ENCODE measurements around the gene NR2F1-AS1.

Gene NR2F1-AS1

GRCh38 chr5:93591323-93591945 lies 10.4 kb upstream of the NR2F1-AS1 start:
- DNase-seq (ENCODE audit: low spot score in 2 of 2) (no peak), ATAC-seq (replicated peaks; ENCODE audit: extremely low read depth, poor library complexity, severe bottlenecking) (no peak)
- H3K36me3 Mint-ChIP-seq (ENCODE audit: insufficient read depth) = peaks cover 11% of the 10 kb centered on the region
- H3K27me3 Mint-ChIP-seq = peaks cover 3% of the 10 kb centered on the region
- peaks cover 13% of the 10 kb centered on the region for H3K4me1 Mint-ChIP-seq
- H3K27ac Mint-ChIP-seq (ENCODE audit: low read depth) = no peak overlapping the region
- H3K9me3 Mint-ChIP-seq = no peaks in the 10 kb centered on the region
- no peak overlapping the region for H3K4me3 Mint-ChIP-seq

DNA sequence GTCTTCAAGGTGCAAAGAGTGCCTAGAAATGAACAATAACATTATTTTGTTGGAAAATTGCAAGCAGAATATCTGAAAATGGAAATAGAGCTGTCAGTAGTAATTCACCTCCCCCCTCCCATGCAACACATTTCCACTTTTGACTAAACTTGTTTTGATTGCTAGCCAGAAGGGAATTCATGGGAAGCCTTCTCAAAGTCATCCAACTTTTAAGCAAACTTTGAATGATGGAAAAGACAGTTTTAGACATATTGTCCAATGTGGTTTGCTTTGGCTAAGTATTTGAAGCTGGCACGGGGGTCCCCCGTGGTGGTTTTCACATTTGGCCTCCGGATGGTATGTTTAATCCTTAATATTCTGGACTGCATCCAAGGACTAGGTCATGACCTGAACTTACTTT lies 9.5 kb upstream of the NR2F1-AS1 start:
- peaks cover 14% of the 10 kb centered on the region for H3K4me1 Mint-ChIP-seq
- H3K27me3 Mint-ChIP-seq = peaks cover 12% of the 10 kb centered on the region
- peaks cover 9% of the 10 kb centered on the region for H3K36me3 Mint-ChIP-seq (ENCODE audit: insufficient read depth)
- DNase-seq (ENCODE audit: low spot score in 2 of 2) (no peak), ATAC-seq (replicated peaks; ENCODE audit: extremely low read depth, poor library complexity, severe bottlenecking) (no peak)
- no peak overlapping the region for H3K4me3 Mint-ChIP-seq
- no peaks in the 10 kb centered on the region for H3K9me3 Mint-ChIP-seq
- H3K27ac Mint-ChIP-seq (ENCODE audit: low read depth) = no peak overlapping the region

GRCh38 chr5:93589829-93590215 lies 8.8 kb upstream of the NR2F1-AS1 start:
- Mint-ChIP-seq H3K27me3 (peaks cover 15% of the 10 kb centered on the region), H3K4me3 (no peak overlapping the region)

DNA sequence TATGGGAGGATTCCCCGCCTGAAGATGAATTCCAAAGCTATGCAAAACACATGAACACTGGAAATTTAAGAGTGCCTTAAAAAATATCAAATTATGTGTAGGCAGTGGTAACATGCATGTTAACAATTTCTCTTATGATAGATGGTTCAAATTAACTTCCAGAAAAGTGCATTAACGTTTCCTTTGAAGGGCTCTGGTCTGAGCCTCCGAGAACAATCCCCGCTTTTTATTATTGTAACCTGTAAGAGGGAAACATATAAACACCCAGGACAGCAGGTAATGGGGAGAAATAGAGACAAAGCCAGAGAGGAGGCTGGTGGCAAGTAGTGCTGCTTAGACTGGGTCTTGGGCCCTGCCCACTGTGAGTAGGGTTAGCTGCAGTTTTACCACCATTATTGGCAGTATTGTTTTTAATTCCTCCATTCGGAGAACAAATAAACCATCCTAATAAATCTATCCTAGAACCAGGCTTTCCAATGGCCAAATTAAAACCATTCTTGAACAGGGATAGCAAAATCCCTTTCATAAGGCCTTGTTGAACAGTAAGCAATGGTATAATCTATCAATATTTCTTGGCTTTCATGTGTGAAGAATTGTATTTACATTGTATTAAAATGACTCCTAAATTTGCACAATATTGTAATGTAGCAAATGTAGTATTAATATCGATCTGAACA lies 8.3 kb upstream of the NR2F1-AS1 start:
- DNase-seq (ENCODE audit: low spot score in 2 of 2) (no peak), ATAC-seq (replicated peaks; ENCODE audit: extremely low read depth, poor library complexity, severe bottlenecking) (no peak)
- Mint-ChIP-seq H3K36me3 (ENCODE audit: insufficient read depth) (peaks cover 9% of the 10 kb centered on the region), H3K4me3 (no peak overlapping the region), H3K27ac (ENCODE audit: low read depth) (no peak overlapping the region), H3K4me1 (peaks cover 16% of the 10 kb centered on the region), H3K9me3 (no peaks in the 10 kb centered on the region), H3K27me3 (peaks cover 15% of the 10 kb centered on the region)

More at GRCh38 chr5:93589829-93590215, 8.8 kb upstream of the NR2F1-AS1 start:
- ATAC-seq (replicated peaks; ENCODE audit: extremely low read depth, poor library complexity, severe bottlenecking) (no peak), DNase-seq (ENCODE audit: low spot score in 2 of 2) (no peak)
- peaks cover 16% of the 10 kb centered on the region for H3K4me1 Mint-ChIP-seq
- H3K36me3 Mint-ChIP-seq (ENCODE audit: insufficient read depth) = peaks cover 9% of the 10 kb centered on the region
- H3K9me3 Mint-ChIP-seq = no peaks in the 10 kb centered on the region
- no peak overlapping the region for H3K27ac Mint-ChIP-seq (ENCODE audit: low read depth)

GRCh38 chr5:93588352-93589151 lies 7.5 kb upstream of the NR2F1-AS1 start:
- peaks cover 15% of the 10 kb centered on the region for H3K27me3 Mint-ChIP-seq
- H3K9me3 Mint-ChIP-seq = no peaks in the 10 kb centered on the region
- no peak overlapping the region for H3K27ac Mint-ChIP-seq (ENCODE audit: low read depth)
- peaks cover 9% of the 10 kb centered on the region for H3K36me3 Mint-ChIP-seq (ENCODE audit: insufficient read depth)
- no peak for DNase-seq (ENCODE audit: low spot score in 2 of 2)
- H3K4me3 Mint-ChIP-seq = no peak overlapping the region
- H3K4me1 Mint-ChIP-seq = peaks cover 16% of the 10 kb centered on the region
- ATAC-seq (replicated peaks; ENCODE audit: extremely low read depth, poor library complexity, severe bottlenecking) = no peak

GRCh38 chr5:93587597-93588351 lies 6.8 kb upstream of the NR2F1-AS1 start:
- Mint-ChIP-seq H3K27me3 (peaks cover 15% of the 10 kb centered on the region), H3K9me3 (no peaks in the 10 kb centered on the region), H3K27ac (ENCODE audit: low read depth) (no peak overlapping the region), H3K36me3 (ENCODE audit: insufficient read depth) (peaks cover 9% of the 10 kb centered on the region), H3K4me1 (peaks cover 16% of the 10 kb centered on the region), H3K4me3 (peak overlapping the region; percentile 18)
- DNase-seq (ENCODE audit: low spot score in 2 of 2) (no peak), ATAC-seq (replicated peaks; ENCODE audit: extremely low read depth, poor library complexity, severe bottlenecking) (no peak)

DNA sequence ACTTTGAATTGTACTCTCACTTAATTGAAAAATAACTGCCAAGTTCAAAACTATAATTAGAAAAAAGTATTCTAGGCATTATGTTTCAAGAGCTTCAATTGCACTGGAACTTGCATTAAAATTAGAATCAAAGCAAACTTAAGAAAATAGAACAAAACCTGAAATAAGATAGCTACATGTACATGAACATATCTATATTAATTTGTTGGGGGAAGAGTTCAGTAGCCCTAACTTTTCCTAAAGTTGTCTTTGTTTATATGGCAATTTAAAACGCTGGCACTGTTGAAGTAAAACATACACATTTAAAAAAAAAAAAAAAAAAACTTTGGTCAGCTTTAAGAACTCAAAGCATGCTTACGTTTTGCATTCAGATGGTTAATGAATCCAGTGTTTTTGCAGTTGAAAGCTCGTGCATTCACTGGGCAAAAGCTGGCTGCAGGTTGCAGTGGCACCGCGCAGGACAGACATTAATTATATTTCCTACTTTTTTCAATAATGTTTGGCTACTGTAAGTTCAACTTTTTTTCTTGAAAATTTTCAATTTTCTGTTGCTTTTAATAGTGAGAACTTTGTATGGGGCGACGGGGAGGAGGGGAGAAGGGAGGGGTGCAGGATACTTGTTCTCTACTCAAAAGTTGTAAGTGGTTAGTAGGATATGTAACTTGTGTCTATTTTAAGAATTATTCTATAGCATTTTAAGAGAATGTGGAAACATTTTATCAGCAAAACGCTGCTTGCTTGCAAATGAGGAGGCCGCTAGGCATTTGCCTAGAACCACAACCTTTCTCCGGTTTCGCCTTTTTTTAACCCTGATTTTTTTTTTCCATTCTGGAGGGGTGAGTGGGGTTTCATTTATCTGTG lies 5.9 kb upstream of the NR2F1-AS1 start:
- no peak overlapping the region for H3K27ac Mint-ChIP-seq (ENCODE audit: low read depth)
- H3K27me3 Mint-ChIP-seq = peaks cover 15% of the 10 kb centered on the region
- peak overlapping the region; percentile 18 for H3K4me3 Mint-ChIP-seq
- ATAC-seq (replicated peaks; ENCODE audit: extremely low read depth, poor library complexity, severe bottlenecking) (no peak), DNase-seq (ENCODE audit: low spot score in 2 of 2) (no peak)
- H3K4me1 Mint-ChIP-seq = peaks cover 16% of the 10 kb centered on the region
- H3K9me3 Mint-ChIP-seq = no peaks in the 10 kb centered on the region
- H3K36me3 Mint-ChIP-seq (ENCODE audit: insufficient read depth) = peaks cover 9% of the 10 kb centered on the region

- DNase-seq (ENCODE audit: low spot score in 2 of 2) (no peak), ATAC-seq (replicated peaks; ENCODE audit: extremely low read depth, poor library complexity, severe bottlenecking) (no peak)
- H3K27me3 Mint-ChIP-seq = peaks cover 15% of the 10 kb centered on the region
These were observed 4.9 kb upstream of the NR2F1-AS1 start for GRCh38 chr5:93585767-93586385.

GRCh38 chr5:93585041-93585766 lies 4.2 kb upstream of the NR2F1-AS1 start:
- Mint-ChIP-seq H3K4me1 (peaks cover 25% of the 10 kb centered on the region), H3K36me3 (ENCODE audit: insufficient read depth) (peaks cover 9% of the 10 kb centered on the region), H3K9me3 (no peaks in the 10 kb centered on the region), H3K4me3 (peak overlapping the region; percentile 66), H3K27ac (ENCODE audit: low read depth) (peak overlapping the region; percentile 13), H3K27me3 (peaks cover 15% of the 10 kb centered on the region)
- no peak for ATAC-seq (replicated peaks; ENCODE audit: extremely low read depth, poor library complexity, severe bottlenecking)
- no peak for DNase-seq (ENCODE audit: low spot score in 2 of 2)

More at GRCh38 chr5:93585767-93586385, 4.9 kb upstream of the NR2F1-AS1 start:
- H3K4me3 Mint-ChIP-seq = peak overlapping the region; percentile 66
- H3K9me3 Mint-ChIP-seq = no peaks in the 10 kb centered on the region
- H3K27ac Mint-ChIP-seq (ENCODE audit: low read depth) = peak overlapping the region; percentile 13
- H3K4me1 Mint-ChIP-seq = peaks cover 19% of the 10 kb centered on the region
- H3K36me3 Mint-ChIP-seq (ENCODE audit: insufficient read depth) = peaks cover 9% of the 10 kb centered on the region

GRCh38 chr5:93584596-93585040 lies 3.6 kb upstream of the NR2F1-AS1 start:
- Mint-ChIP-seq H3K27ac (ENCODE audit: low read depth) (no peak overlapping the region), H3K27me3 (peaks cover 15% of the 10 kb centered on the region), H3K4me3 (no peak overlapping the region)

More at GRCh38 chr5:93584596-93585040, 3.6 kb upstream of the NR2F1-AS1 start:
- no peaks in the 10 kb centered on the region for H3K9me3 Mint-ChIP-seq
- DNase-seq (ENCODE audit: low spot score in 2 of 2) = no peak
- H3K4me1 Mint-ChIP-seq = peaks cover 26% of the 10 kb centered on the region
- ATAC-seq (replicated peaks; ENCODE audit: extremely low read depth, poor library complexity, severe bottlenecking) = no peak
- peaks cover 11% of the 10 kb centered on the region for H3K36me3 Mint-ChIP-seq (ENCODE audit: insufficient read depth)

All from central memory CD8-positive, alpha-beta T cell (primary cell).